ENCODE results near the gene LTB. TPM values are rescaled to one million over a fixed set of nuclear protein-coding genes. Genes with fewer than 3 reads are reported as not detected.
A peak's percentile ranks its signal among the peaks of the same experiment; 100 is the strongest.
"Not testable (repeated sequence)": the region's sequence is repeated elsewhere in the genome, so short reads cannot be mapped to it uniquely, and the experiment has no call there.

The LTB gene
- total RNA-seq, 4 donors from 2014 or later: 0.57 to 1.5 TPM; not detected in 2

GRCh38 chr6:31609519-31610406 is 27.5 kb upstream of the LTB start:
- H3K27me3 ChIP-seq: no peaks in the 10 kb centered on the region
- no peak overlapping the region for H3K4me3 ChIP-seq
- H3K4me1 ChIP-seq: no peaks in the 10 kb centered on the region
- DNase-seq (ENCODE audit: extremely low spot score): no peak
- H3K36me3 ChIP-seq: no peaks in the 10 kb centered on the region
- H3K27ac ChIP-seq (replicated peaks in 1 of 4): no peak overlapping the region
- intact Hi-C loops (cut with DNase I): no loop called here
- WGBS: 73% methylated on average over 7 of the region's 8 CpGs
- no peak for TF ChIP-seq EP300 (IDR thresholded peaks at IDR 0.05)
- TF ChIP-seq CTCF (IDR thresholded peaks at IDR 0.05): no peak
- no peak for TF ChIP-seq POLR2A (IDR thresholded peaks at IDR 0.05; ENCODE audit: low read depth)
- no peaks in the 10 kb centered on the region for H3K9me3 ChIP-seq

- Histone ChIP-seq H3K27me3 (no peaks in the 10 kb centered on the region), H3K4me1 (no peaks in the 10 kb centered on the region), H3K9me3 (no peaks in the 10 kb centered on the region), H3K27ac (replicated peaks in 1 of 4) (no peak overlapping the region), H3K36me3 (no peaks in the 10 kb centered on the region), H3K4me3 (no peak overlapping the region)
- TF ChIP-seq EP300 (IDR thresholded peaks at IDR 0.05): no peak
- no peak for TF ChIP-seq POLR2AphosphoS5 (IDR thresholded peaks at IDR 0.05)
- TF ChIP-seq CTCF (IDR thresholded peaks at IDR 0.05): no peak
- no peak for TF ChIP-seq POLR2A (IDR thresholded peaks at IDR 0.05; ENCODE audit: low read depth)
- WGBS: 89% methylated on average over 1 of the region's 1 CpG
- DNase-seq (ENCODE audit: extremely low spot score): no peak
- intact Hi-C loops (cut with DNase I): no loop called here
Observed at GRCh38 chr6:31607317-31607716, 25.1 kb upstream of the LTB start.

GRCh38 chr6:31597006-31597405 is 14.8 kb upstream of the LTB start:
- no peaks in the 10 kb centered on the region for H3K27me3 ChIP-seq
- no peaks in the 10 kb centered on the region for H3K9me3 ChIP-seq
- H3K27ac ChIP-seq (replicated peaks in 1 of 4): no peak overlapping the region
- no peaks in the 10 kb centered on the region for H3K36me3 ChIP-seq
- intact Hi-C loops (cut with DNase I): loop anchor here (5.0 kb wide), 1 partner anchor 105 kb away; no protein-coding TSS in a partner anchor
- no peak overlapping the region for H3K4me3 ChIP-seq
- 20% methylated on average over 2 of the region's 2 CpGs for WGBS
- H3K4me1 ChIP-seq: peaks cover 0 to 5% (median 0%) of the 10 kb centered on the region in 4 donors
- TF ChIP-seq POLR2AphosphoS5 (IDR thresholded peaks at IDR 0.05) (no peak), CTCF (IDR thresholded peaks at IDR 0.05) (peak in 2 of 3 experiments; percentile 20 to 23)
- DNase-seq (ENCODE audit: extremely low spot score): no peak

- H3K27ac ChIP-seq (replicated peaks in 1 of 4): no peak overlapping the region
- H3K9me3 ChIP-seq: no peaks in the 10 kb centered on the region
- no peaks in the 10 kb centered on the region for H3K36me3 ChIP-seq
- TF ChIP-seq EP300 (IDR thresholded peaks at IDR 0.05) (no peak), POLR2AphosphoS5 (IDR thresholded peaks at IDR 0.05) (no peak), CTCF (IDR thresholded peaks at IDR 0.05) (no peak), POLR2A (IDR thresholded peaks at IDR 0.05; ENCODE audit: low read depth) (no peak)
- 89% methylated on average over 7 of the region's 7 CpGs for WGBS
- H3K4me3 ChIP-seq: no peak overlapping the region
- no peaks in the 10 kb centered on the region for H3K4me1 ChIP-seq
- intact Hi-C loops (cut with DNase I): no loop called here
- DNase-seq (ENCODE audit: extremely low spot score): no peak
- peaks cover 0 to 21% (median 0%) of the 10 kb centered on the region in 4 donors for H3K27me3 ChIP-seq
Observed at GRCh38 chr6:31592396-31592771, 10.2 kb upstream of the LTB start.

GRCh38 chr6:31590691-31591090 is 8.5 kb upstream of the LTB start:
- H3K36me3 ChIP-seq; H3K4me1 ChIP-seq; H3K27ac ChIP-seq (replicated peaks in 1 of 4); DNase-seq (ENCODE audit: extremely low spot score); intact Hi-C loops (cut with DNase I); H3K9me3 ChIP-seq; H3K4me3 ChIP-seq: not testable (repeated sequence)
- H3K27me3 ChIP-seq: peaks cover 0 to 30% (median 3%) of the 10 kb centered on the region in 4 donors
- WGBS: 62% methylated on average over 5 of the region's 5 CpGs

Measured in esophagus muscularis mucosa (tissue), 4 donors.